ENCODE results near the gene GFRAL.

GFRAL gene

DNA sequence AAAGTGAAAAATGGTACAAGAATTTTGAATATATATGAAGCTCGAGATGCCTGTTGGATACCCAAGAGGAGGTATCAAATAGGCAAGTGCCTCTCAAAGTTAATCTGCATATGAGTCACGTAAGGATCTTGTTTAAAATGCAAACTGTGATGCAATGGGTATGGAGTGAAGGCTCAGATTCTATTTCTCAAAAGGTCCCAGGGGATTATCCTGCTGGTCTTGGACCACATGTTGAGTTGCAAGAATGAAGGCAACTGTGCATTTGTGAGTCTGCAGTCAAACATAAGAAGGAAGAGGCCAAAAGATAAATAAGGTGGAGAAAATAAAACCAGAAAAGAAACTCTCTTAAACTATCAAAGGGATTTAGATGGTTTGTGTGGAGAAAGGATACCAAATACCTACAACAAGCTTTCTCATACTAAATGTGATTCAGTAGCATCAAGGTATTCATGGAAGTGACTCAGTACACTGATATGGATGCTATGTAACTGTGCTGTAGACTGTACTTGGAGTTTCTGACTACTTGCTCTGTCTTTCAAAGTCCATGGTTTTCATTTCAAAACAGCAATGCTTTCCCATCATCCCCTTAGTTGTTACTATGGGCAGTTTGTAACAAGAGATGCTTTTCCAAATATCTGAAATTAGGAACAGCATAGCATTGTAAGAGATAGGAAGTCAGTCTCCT lies 106.3 kb downstream of the GFRAL start:
- TF ChIP-seq EZH2 (IDR thresholded peaks at IDR 0.05; ENCODE audit: borderline replicate concordance, low read length) = no peak
- TF ChIP-seq, protein P1, sequence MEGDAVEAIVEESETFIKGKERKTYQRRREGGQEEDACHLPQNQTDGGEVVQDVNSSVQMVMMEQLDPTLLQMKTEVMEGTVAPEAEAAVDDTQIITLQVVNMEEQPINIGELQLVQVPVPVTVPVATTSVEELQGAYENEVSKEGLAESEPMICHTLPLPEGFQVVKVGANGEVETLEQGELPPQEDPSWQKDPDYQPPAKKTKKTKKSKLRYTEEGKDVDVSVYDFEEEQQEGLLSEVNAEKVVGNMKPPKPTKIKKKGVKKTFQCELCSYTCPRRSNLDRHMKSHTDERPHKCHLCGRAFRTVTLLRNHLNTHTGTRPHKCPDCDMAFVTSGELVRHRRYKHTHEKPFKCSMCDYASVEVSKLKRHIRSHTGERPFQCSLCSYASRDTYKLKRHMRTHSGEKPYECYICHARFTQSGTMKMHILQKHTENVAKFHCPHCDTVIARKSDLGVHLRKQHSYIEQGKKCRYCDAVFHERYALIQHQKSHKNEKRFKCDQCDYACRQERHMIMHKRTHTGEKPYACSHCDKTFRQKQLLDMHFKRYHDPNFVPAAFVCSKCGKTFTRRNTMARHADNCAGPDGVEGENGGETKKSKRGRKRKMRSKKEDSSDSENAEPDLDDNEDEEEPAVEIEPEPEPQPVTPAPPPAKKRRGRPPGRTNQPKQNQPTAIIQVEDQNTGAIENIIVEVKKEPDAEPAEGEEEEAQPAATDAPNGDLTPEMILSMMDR (IDR thresholded peaks at IDR 0.05; ENCODE audit: low read length) = no peak
- Histone ChIP-seq H4K20me1 (ENCODE audit: insufficient read depth, low read length) (no peaks in the 10 kb centered on the region), H3K9me3 (ENCODE audit: low read length) (no peaks in the 10 kb centered on the region), H3K9me2 (ENCODE audit: low read depth, low read length) (no peaks in the 10 kb centered on the region), H3K79me2 (ENCODE audit: insufficient read depth, low read length) (no peaks in the 10 kb centered on the region), H2AFZ (ENCODE audit: low read length) (no peak overlapping the region), H3K4me3 (ENCODE audit: low read depth, low read length, poor library complexity, severe bottlenecking) (no peak overlapping the region), H3K27ac (ENCODE audit: low read depth, low read length, poor library complexity, severe bottlenecking) (no peak overlapping the region), H3F3A (ENCODE audit: insufficient read depth, low read length) (no peaks in the 10 kb centered on the region), H3K4me2 (ENCODE audit: low read length) (no peak overlapping the region), H3K27me3 (ENCODE audit: insufficient read depth, low read length) (no peaks in the 10 kb centered on the region), H3K9ac (ENCODE audit: low read length) (no peak overlapping the region), H3K4me1 (ENCODE audit: insufficient read depth, low read length, severe bottlenecking) (no peaks in the 10 kb centered on the region), H3K36me3 (ENCODE audit: insufficient read depth, low read length) (no peaks in the 10 kb centered on the region)

DNA sequence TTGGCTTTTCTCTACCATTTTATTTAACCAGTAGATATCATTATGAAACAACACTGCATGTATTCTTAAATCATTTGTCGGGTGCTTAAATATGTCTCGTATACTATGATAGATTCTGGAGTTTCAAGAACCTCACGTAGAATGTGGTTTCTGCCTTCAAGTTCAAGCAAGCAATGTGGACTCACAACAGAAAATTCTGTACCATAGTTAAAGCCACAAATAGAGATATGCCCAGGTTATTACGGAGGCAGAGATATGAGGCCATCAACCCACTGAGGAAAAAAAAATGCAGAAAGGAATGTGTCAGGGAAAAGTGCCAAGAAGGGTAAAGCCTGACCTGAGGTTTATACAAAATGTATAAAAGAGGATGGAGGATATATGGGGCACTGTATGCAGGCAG lies 109.9 kb downstream of the GFRAL start:
- Histone ChIP-seq H3K36me3 (ENCODE audit: insufficient read depth, low read length) (no peaks in the 10 kb centered on the region), H3K9ac (ENCODE audit: low read length) (no peak overlapping the region), H3K79me2 (ENCODE audit: insufficient read depth, low read length) (no peaks in the 10 kb centered on the region), H2AFZ (ENCODE audit: low read length) (no peak overlapping the region), H3K27me3 (ENCODE audit: insufficient read depth, low read length) (no peaks in the 10 kb centered on the region), H3K9me3 (ENCODE audit: low read length) (no peaks in the 10 kb centered on the region), H3K9me2 (ENCODE audit: low read depth, low read length) (no peaks in the 10 kb centered on the region), H3K27ac (ENCODE audit: low read depth, low read length, poor library complexity, severe bottlenecking) (no peak overlapping the region), H4K20me1 (ENCODE audit: insufficient read depth, low read length) (no peaks in the 10 kb centered on the region), H3K4me3 (ENCODE audit: low read depth, low read length, poor library complexity, severe bottlenecking) (no peak overlapping the region), H3F3A (ENCODE audit: insufficient read depth, low read length) (no peaks in the 10 kb centered on the region), H3K4me1 (ENCODE audit: insufficient read depth, low read length, severe bottlenecking) (no peaks in the 10 kb centered on the region), H3K4me2 (ENCODE audit: low read length) (no peak overlapping the region)
- no peak for TF ChIP-seq EZH2 (IDR thresholded peaks at IDR 0.05; ENCODE audit: borderline replicate concordance, low read length)
- TF ChIP-seq, protein P1 (IDR thresholded peaks at IDR 0.05; ENCODE audit: low read length) = no peak

DNA sequence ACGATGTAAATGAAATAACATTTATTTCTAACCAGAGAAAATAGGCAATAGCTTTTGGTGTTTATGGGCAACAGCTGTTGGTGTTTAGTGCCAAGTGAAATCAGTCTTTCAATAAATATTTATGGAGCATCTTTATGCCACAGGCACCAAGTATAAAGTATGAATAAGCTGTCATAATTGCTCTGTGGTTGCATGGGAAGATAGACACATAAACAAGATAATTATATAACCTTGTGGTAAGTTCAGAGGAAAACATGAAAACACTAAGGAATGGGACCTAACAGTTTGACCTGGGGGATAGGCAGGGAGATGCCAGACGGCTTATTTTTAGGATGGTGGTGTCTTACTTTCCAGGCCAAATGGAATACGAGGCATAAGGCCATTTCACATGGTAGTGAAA lies 110.9 kb downstream of the GFRAL start:
- no peak for TF ChIP-seq EZH2 (IDR thresholded peaks at IDR 0.05; ENCODE audit: borderline replicate concordance, low read length)
- TF ChIP-seq, protein P1 (IDR thresholded peaks at IDR 0.05; ENCODE audit: low read length) = no peak
- Histone ChIP-seq H2AFZ (ENCODE audit: low read length) (no peak overlapping the region), H3K4me2 (ENCODE audit: low read length) (no peak overlapping the region), H4K20me1 (ENCODE audit: insufficient read depth, low read length) (no peaks in the 10 kb centered on the region), H3K9ac (ENCODE audit: low read length) (no peak overlapping the region), H3F3A (ENCODE audit: insufficient read depth, low read length) (no peaks in the 10 kb centered on the region), H3K79me2 (ENCODE audit: insufficient read depth, low read length) (no peaks in the 10 kb centered on the region), H3K27ac (ENCODE audit: low read depth, low read length, poor library complexity, severe bottlenecking) (no peak overlapping the region), H3K9me3 (ENCODE audit: low read length) (no peaks in the 10 kb centered on the region), H3K4me1 (ENCODE audit: insufficient read depth, low read length, severe bottlenecking) (no peaks in the 10 kb centered on the region), H3K9me2 (ENCODE audit: low read depth, low read length) (no peaks in the 10 kb centered on the region), H3K4me3 (ENCODE audit: low read depth, low read length, poor library complexity, severe bottlenecking) (no peak overlapping the region), H3K27me3 (ENCODE audit: insufficient read depth, low read length) (no peaks in the 10 kb centered on the region), H3K36me3 (ENCODE audit: insufficient read depth, low read length) (no peaks in the 10 kb centered on the region)
